ENCODE measurements around the gene SERPINC1.
"Not testable (repeated sequence)": the region's sequence is repeated elsewhere in the genome, so short reads cannot be mapped to it uniquely, and the experiment has no call there.

The SERPINC1 gene

GRCh38 chr1:173893611-173894010, 23.5 kb downstream of the SERPINC1 start:
- no peak for DNase-seq

- no peak for DNase-seq
Measured at GRCh38 chr1:173889885-173890284, 27.2 kb downstream of the SERPINC1 start.

DNA sequence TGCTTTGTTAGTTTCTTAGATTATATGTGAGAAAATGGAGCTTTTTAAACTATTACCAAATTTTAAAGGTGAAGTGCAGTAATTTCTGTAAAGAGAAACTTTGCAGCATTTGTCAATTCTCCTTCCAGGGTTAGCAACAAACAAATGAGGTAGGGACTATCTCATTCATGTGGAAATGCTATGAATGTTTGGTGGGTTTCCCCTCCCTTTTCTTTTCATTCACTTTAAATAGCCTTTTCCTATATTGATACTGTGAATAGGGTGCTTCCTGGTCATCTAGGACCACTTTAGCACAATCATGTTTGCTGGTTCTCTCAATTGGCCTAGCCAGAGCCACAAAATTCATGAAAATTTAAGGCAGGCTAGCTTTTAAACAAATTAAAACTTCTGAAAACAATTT, 28.4 kb downstream of the SERPINC1 start:
- DNase-seq = no peak

- DNase-seq = no peak
Measured at GRCh38 chr1:173887627-173888026, 29.5 kb downstream of the SERPINC1 start.

- no peak for DNase-seq
Measured at GRCh38 chr1:173886746-173887611, 30.1 kb downstream of the SERPINC1 start.

DNA sequence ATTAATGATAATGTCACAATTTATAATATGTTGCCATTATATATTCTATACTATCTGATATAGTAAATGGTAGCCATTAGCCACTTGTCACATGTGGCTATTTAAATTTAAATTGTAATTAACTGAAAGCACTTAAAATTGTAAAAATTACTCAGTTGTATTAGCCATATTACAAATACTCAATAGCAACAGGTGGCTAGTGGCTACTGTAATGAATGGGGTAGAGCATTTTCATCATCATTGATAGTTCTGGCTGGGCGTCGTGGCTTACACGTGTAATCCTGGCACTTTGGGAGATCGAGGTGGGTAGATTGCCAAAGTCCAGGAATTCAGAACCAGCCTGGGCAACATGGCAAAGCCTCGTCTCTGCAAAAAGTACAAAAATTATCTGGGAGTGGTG, 32.4 kb downstream of the SERPINC1 start:
- no peak for DNase-seq

- DNase-seq = not testable (repeated sequence)
Measured at GRCh38 chr1:173881117-173881516, 36.0 kb downstream of the SERPINC1 start.

GRCh38 chr1:173878251-173878650, 38.9 kb downstream of the SERPINC1 start:
- no peak for DNase-seq

DNA sequence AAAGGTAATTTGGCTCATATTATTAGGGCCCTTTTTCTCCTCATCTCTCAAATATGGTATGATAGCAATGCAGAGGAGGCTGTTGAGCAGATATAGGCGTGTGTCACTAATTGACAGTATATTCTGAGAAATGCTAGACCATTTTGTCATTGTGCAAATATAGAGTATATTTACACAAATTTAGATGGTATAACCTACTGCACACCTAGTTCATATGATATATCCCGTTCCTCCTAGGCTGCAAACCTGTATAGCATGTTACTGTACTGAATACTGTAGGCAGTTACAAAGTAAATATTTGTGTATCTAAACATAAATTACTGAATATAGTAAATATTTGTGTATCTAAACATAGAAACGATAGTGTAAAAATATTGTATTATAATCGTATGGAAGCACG, 40.4 kb downstream of the SERPINC1 start:
- DNase-seq = no peak

GRCh38 chr1:173871500-173871899, 45.6 kb downstream of the SERPINC1 start:
- DNase-seq = no peak

- no peak for DNase-seq
Measured at GRCh38 chr1:173871091-173871490, 46.0 kb downstream of the SERPINC1 start.

GRCh38 chr1:173870252-173871075, 46.7 kb downstream of the SERPINC1 start:
- DNase-seq = no peak

DNA sequence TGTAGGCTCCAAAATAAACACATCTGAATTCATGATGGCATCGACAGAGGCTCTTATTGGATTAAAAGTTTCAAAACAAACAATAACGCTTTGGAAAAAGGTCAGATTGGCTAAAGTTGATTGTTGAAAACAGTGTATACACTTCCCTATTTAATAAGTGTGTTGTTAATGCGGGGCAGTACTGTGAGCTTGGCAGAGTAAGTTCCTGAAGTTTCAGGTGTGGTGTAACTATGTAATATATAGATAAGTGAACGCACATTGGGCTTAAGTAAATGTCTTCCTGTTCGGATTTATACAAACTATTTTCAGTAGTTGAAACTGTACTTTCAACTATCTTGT, 48.1 kb downstream of the SERPINC1 start:
- DNase-seq = no peak

GRCh38 chr1:173868266-173869020, 48.7 kb downstream of the SERPINC1 start, which contains the start of gene ZBTB37:
TSS of gene ZBTB37 (plus strand) at chr1:173868380. CDS start at chr1:173870226, 1,846 bp downstream.
- DNase-seq = peak; percentile 87

- peak; percentile 92 for DNase-seq
Measured at GRCh38 chr1:173867753-173868265, 49.3 kb downstream of the SERPINC1 start, which contains the start of gene GAS5. TSS of gene GAS5 (minus strand) at chr1:173867989.

- DNase-seq = no peak
Measured at GRCh38 chr1:173867141-173867752, 49.9 kb downstream of the SERPINC1 start.

GRCh38 chr1:173866413-173867115, 50.6 kb downstream of the SERPINC1 start:
- DNase-seq = no peak

GRCh38 chr1:173865468-173866164, 51.5 kb downstream of the SERPINC1 start:
- DNase-seq = no peak

DNA sequence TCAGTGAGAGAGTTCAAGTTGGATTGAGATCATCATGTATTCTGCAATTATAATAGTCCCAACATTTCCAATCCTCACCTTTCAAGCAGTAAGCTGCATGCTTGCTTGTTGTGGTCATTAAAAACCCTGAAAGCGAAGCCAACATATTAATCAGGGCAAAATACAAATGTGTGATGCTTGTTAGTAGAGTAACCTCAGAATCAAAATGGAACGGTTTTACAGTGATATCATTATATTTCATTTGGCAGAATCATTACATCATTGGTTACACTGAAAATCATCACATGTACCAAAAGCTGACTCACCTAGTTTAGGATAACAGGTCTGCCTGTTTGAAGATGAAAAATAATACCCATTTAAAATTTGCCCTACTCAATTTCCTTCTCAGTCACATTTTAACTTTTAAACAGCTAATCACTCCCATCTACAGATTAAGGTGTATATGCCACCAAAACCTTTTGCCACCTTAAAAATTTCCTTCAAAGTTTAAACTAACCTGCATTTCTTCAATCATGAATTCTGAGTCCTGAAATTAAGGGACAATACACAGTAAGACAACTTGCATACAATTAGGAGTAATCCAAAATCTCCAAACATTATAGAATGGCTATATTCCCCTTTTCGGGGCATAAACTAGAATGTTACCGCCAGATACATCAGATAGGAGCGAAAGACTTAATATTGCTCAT, 52.8 kb downstream of the SERPINC1 start:
- DNase-seq = no peak

Measured in right kidney (tissue), 1 donor.